ENCODE measurements around the gene THSD4. TPM values are rescaled to one million over a fixed set of nuclear protein-coding genes. Genes with fewer than 3 reads are reported as not detected.

The THSD4 gene
- total and polyA plus RNA-seq, 9 of the 15 experiments (the other 6 are each of a cell fraction or from before 2014, with no cell fraction given) = 0.04 TPM; not detected in 5

GRCh38 chr15:71688509-71689094, 573.3 kb downstream of the THSD4 start:
- TF ChIP-seq ZFP30 (CRISPR knock-in tag; IDR thresholded peaks at IDR 0.05; ENCODE audit: borderline replicate concordance) (no peak), NFIX (CRISPR knock-in tag; IDR thresholded peaks at IDR 0.05; ENCODE audit: low read depth) (no peak), SFPQ (IDR thresholded peaks at IDR 0.05; ENCODE audit: low read depth, low read length) (no peak), SMAD1 (IDR thresholded peaks at IDR 0.05; ENCODE audit: low read depth, low read length, partially characterized antibody) (no peak), TGIF2 (CRISPR knock-in tag; IDR thresholded peaks at IDR 0.05) (no peak), ARHGAP35 (IDR thresholded peaks at IDR 0.05; ENCODE audit: partially characterized antibody) (no peak), NFYB (IDR thresholded peaks at IDR 0.05; ENCODE audit: extremely low read depth, insufficient read length) (no peak)
- no peaks in the 10 kb centered on the region for H3K27me3 ChIP-seq (ENCODE audit: control insufficient read depth in 2 of 2, insufficient read depth in 2 of 2, low read length in 2 of 2)
- in situ Hi-C loops (cut with MboI) (no loop called here), intact Hi-C loops (cut with micrococcal nuclease) (no loop called here)
- H4K20me1 ChIP-seq (replicated peaks; ENCODE audit: control insufficient read depth, insufficient read depth, low read length) = no peaks in the 10 kb centered on the region
- H3K4me2 ChIP-seq (ENCODE audit: insufficient read depth, low read length) = no peak overlapping the region
- H3K9me3 ChIP-seq (replicated peaks; ENCODE audit: control insufficient read depth, insufficient read depth, low read depth, low read length) = no peaks in the 10 kb centered on the region
- BruUV-seq (replicated peaks) = no TSS peak
- no peak overlapping the region for H3K4me3 ChIP-seq
- H3K9ac ChIP-seq (ENCODE audit: insufficient read depth in 1 of 2, low read depth in 2 of 2, low read length in 2 of 2) = no peak overlapping the region
- FAIRE-seq (no peak), ATAC-seq (no peak), DNase-seq (ENCODE audit: extremely low read depth in 1 of 4, low spot score in 3 of 4) (no peak)
- ChIA-PET POLR2A (no interaction called here), CTCF (ENCODE audit: low intra/inter-chr PET ratio) (no interaction called here)
- no peaks in the 10 kb centered on the region for H3K36me3 ChIP-seq (ENCODE audit: control insufficient read depth, insufficient read depth, low read length)
- H3K9me1 ChIP-seq (ENCODE audit: control insufficient read depth, insufficient read depth, low read length) = no peaks in the 10 kb centered on the region
- H3K4me1 ChIP-seq (replicated peaks in 1 of 2; ENCODE audit: control insufficient read depth in 2 of 2, insufficient read depth in 2 of 2, low read length in 2 of 2) = no peaks in the 10 kb centered on the region
- WGBS (ENCODE audit: insufficient coverage, low coverage, missing lambda C conversion rate) = 2% methylated on average over 3 of the region's 3 CpGs
- H2AFZ ChIP-seq (ENCODE audit: low read depth, low read length) = no peak overlapping the region
- H3K79me2 ChIP-seq (ENCODE audit: control insufficient read depth, insufficient read depth, low read length) = no peaks in the 10 kb centered on the region
- H3K27ac ChIP-seq (ENCODE audit: extremely low read depth, low read depth, low read length) = no peak overlapping the region
